RPMI7951 (cell line): ENCODE results near the gene KRTAP4-3. TPM values are rescaled to one million over a fixed set of nuclear protein-coding genes. Genes with fewer than 3 reads are reported as not detected.
"Not testable (repeated sequence)": the region's sequence is repeated elsewhere in the genome, so short reads cannot be mapped to it uniquely, and the experiment has no call there.

Experiments used
- DNase-seq: peaks from one replicate; pipeline ENCODE4 v3.0.0-alpha.2; 2012; ENCODE audit warnings: low read depth
- total RNA-seq: library from RNA; depleted of rRNA; stranded (reverse); fragments of >200 nt; shearing (Covaris generic); gene quantifications from 2 replicates; pipeline ENCODE4 v1.2.3, GENCODE V29; 2014

KRTAP4-3 gene
- total RNA-seq, 1 experiment from 2014 or later, result not detected

- DNase-seq, result no peak
Measured at GRCh38 chr17:41151525-41151924, 16.5 kb downstream of the KRTAP4-3 start.

GRCh38 chr17:41150026-41150425, 18.0 kb downstream of the KRTAP4-3 start:
- DNase-seq, result no peak

GRCh38 chr17:41149652-41149985, 18.4 kb downstream of the KRTAP4-3 start, which contains the start of gene KRTAP4-5:
KRTAP4-5 (minus strand) TSS chr17:41149825; CDS start chr17:41149767, 58 bp downstream.
- no peak for DNase-seq

- not testable (repeated sequence) for DNase-seq
Measured at GRCh38 chr17:41148971-41149651, 18.9 kb downstream of the KRTAP4-3 start.

- DNase-seq, result no peak
Measured at GRCh38 chr17:41147531-41148204, 20.4 kb downstream of the KRTAP4-3 start.

GRCh38 chr17:41145261-41145660, 22.8 kb downstream of the KRTAP4-3 start:
- DNase-seq, result no peak

GRCh38 chr17:41144846-41145245, 23.2 kb downstream of the KRTAP4-3 start:
- no peak for DNase-seq

- DNase-seq, result no peak
Measured at GRCh38 chr17:41141361-41141760, 26.7 kb downstream of the KRTAP4-3 start.

GRCh38 chr17:41140360-41141131, 27.5 kb downstream of the KRTAP4-3 start, which contains the start of gene KRTAP4-6:
KRTAP4-6 (minus strand) TSS chr17:41140544; CDS start chr17:41140487, 57 bp downstream.
- DNase-seq, result peak; percentile 75

- DNase-seq, result not testable (repeated sequence)
Measured at GRCh38 chr17:41139865-41140264, 28.2 kb downstream of the KRTAP4-3 start.

GRCh38 chr17:41133880-41134735, 33.9 kb downstream of the KRTAP4-3 start:
- DNase-seq, result no peak

GRCh38 chr17:41131979-41132378, 36.0 kb downstream of the KRTAP4-3 start:
- DNase-seq, result peak; percentile 16

- no peak for DNase-seq
Measured at GRCh38 chr17:41127371-41127770, 40.6 kb downstream of the KRTAP4-3 start.

GRCh38 chr17:41126412-41126811, 41.6 kb downstream of the KRTAP4-3 start:
- no peak for DNase-seq

- DNase-seq, result no peak
Measured at GRCh38 chr17:41125064-41125463, 43.0 kb downstream of the KRTAP4-3 start.

GRCh38 chr17:41123991-41124371, 44.0 kb downstream of the KRTAP4-3 start, which contains the start of gene KRTAP4-12:
KRTAP4-12 (minus strand) TSS chr17:41124182; CDS start chr17:41124122, 60 bp downstream.
- not testable (repeated sequence) for DNase-seq

- DNase-seq, result not testable (repeated sequence)
Measured at GRCh38 chr17:41123292-41123990, 44.6 kb downstream of the KRTAP4-3 start.

GRCh38 chr17:41121742-41122141, 46.3 kb downstream of the KRTAP4-3 start:
- no peak for DNase-seq

GRCh38 chr17:41119696-41120690, 48.0 kb downstream of the KRTAP4-3 start:
- DNase-seq, result peak; percentile 36
